A673 (cell line): ENCODE data around the gene FGFR2.

Experiments
- EZH2 ChIP-seq: fragments of 200-600 bp; sonication (generic); IDR thresholded peaks from 2 replicates; pipeline ENCODE4 v1.6.1; 2017; ENCODE audit warnings: borderline replicate concordance, low read depth, mild to moderate bottlenecking, mixed read lengths, antibody characterized with exemption, low read length; ENCODE audit not compliant: poor library complexity, severe bottlenecking
- TF ChIP-seq, protein P1 (sequence below): fragments of 300-800, 200-600 bp; sonication (generic); conservative IDR thresholded peaks from 2 replicates; pipeline ENCODE4 v1.5.1; 2017; ENCODE audit warnings: low read depth, mild to moderate bottlenecking, antibody characterized with exemption, low read length, moderate library complexity, mixed read lengths

DNA sequence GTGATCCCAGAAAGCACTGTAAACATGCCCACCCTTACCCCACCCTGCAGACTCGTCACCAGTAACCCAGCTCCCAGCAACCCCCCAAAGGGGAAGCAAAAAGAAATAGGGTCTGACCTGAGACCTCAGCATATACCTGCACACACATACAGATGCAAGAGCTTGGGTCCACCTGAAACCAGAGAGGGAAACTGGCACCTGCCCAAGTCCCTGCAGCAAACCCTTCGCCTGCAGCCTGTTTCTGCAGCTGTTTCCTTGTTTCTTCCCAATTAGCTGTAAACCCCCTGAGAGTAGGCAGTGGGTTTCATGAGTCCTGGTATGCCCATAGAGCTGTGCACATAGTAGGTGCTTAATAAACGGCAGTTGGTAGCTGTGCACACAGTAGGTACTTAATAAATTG, 140.5 kb downstream of the FGFR2 start:
- TF ChIP-seq, protein P1, sequence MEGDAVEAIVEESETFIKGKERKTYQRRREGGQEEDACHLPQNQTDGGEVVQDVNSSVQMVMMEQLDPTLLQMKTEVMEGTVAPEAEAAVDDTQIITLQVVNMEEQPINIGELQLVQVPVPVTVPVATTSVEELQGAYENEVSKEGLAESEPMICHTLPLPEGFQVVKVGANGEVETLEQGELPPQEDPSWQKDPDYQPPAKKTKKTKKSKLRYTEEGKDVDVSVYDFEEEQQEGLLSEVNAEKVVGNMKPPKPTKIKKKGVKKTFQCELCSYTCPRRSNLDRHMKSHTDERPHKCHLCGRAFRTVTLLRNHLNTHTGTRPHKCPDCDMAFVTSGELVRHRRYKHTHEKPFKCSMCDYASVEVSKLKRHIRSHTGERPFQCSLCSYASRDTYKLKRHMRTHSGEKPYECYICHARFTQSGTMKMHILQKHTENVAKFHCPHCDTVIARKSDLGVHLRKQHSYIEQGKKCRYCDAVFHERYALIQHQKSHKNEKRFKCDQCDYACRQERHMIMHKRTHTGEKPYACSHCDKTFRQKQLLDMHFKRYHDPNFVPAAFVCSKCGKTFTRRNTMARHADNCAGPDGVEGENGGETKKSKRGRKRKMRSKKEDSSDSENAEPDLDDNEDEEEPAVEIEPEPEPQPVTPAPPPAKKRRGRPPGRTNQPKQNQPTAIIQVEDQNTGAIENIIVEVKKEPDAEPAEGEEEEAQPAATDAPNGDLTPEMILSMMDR: no peak
- TF ChIP-seq EZH2: no peak
